ENCODE data around the gene OR10V1. TPM values are rescaled to one million over a fixed set of nuclear protein-coding genes. Genes with fewer than 3 reads are reported as not detected.

OR10V1 gene
- total RNA-seq, 4 donors from 2014 or later = not detected

DNA sequence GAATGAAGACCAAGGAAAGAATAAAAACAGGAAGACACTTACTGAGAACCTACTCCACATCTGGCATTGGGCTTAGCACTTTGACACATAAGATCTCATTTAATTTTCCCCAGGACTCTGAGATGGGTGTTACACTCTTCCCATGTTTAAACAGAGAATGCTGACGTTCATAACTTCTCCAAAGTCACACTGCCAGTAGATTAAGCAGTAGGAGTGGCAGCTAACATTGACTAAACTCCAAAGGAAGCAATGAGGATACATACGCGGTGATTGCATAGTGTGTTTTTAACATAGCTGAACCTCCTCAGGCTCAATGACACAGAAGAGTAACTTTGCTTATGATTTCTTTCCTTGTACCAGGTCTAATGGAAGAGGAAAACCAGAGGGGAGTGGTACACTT lies 14.5 kb upstream of the OR10V1 start:
- TF ChIP-seq POLR2A (IDR thresholded peaks at IDR 0.05) (no peak), CTCF (IDR thresholded peaks at IDR 0.05) (no peak), POLR2AphosphoS5 (IDR thresholded peaks at IDR 0.05) (no peak)
- ATAC-seq = no peak
- 75 to 100% methylated on average over 1 to 3 of the region's 3 CpGs for WGBS, 2 donors (ENCODE audit: low coverage in 1 of 2)
- Histone ChIP-seq H3K27me3 (no peaks in the 10 kb centered on the region), H3K36me3 (no peaks in the 10 kb centered on the region), H3K27ac (no peak overlapping the region), H3K4me1 (no peaks in the 10 kb centered on the region), H3K9me3 (no peaks in the 10 kb centered on the region), H3K4me3 (no peak overlapping the region)

GRCh38 chr11:59727426-59727825 lies 13.8 kb upstream of the OR10V1 start:
- 64 to 100% methylated on average over 1 of the region's 1 CpG for WGBS, 2 donors (ENCODE audit: low coverage in 1 of 2)
- H3K27ac ChIP-seq = no peak overlapping the region
- H3K9me3 ChIP-seq = no peaks in the 10 kb centered on the region
- H3K36me3 ChIP-seq = no peaks in the 10 kb centered on the region
- no peaks in the 10 kb centered on the region for H3K27me3 ChIP-seq
- no peak for ATAC-seq
- no peaks in the 10 kb centered on the region for H3K4me1 ChIP-seq
- no peak overlapping the region for H3K4me3 ChIP-seq
- no peak for TF ChIP-seq EP300 (IDR thresholded peaks at IDR 0.05)
- TF ChIP-seq CTCF (IDR thresholded peaks at IDR 0.05) = no peak

DNA sequence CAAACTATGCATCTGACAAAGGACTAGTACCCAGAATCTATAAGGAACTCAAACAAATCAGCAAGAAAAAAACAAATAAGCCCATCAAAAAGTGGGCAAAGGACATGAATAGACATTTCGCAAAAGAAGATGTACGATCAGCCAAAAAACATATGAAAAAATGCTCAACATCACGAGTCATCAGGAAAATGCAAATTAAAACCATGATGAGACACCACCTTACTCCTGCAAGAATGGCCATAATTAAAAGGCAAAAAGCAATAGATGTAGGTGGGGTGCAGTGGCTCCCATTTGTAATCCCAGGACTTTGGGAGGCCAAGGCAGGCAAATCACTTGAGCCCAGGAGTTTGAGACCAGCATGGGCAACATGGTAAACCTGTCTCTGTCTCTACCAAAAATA lies 10.4 kb upstream of the OR10V1 start:
- Histone ChIP-seq H3K9me3 (no peaks in the 10 kb centered on the region), H3K27ac (no peak overlapping the region), H3K4me3 (no peak overlapping the region), H3K36me3 (no peaks in the 10 kb centered on the region), H3K27me3 (peaks cover 8% of the 10 kb centered on the region), H3K4me1 (no peaks in the 10 kb centered on the region)
- ATAC-seq = no peak
- 77 to 82% methylated on average over 2 to 3 of the region's 3 CpGs for WGBS, 2 donors (ENCODE audit: low coverage in 1 of 2)
- TF ChIP-seq EP300 (IDR thresholded peaks at IDR 0.05) (no peak), POLR2A (IDR thresholded peaks at IDR 0.05) (no peak), POLR2AphosphoS5 (IDR thresholded peaks at IDR 0.05) (no peak), CTCF (IDR thresholded peaks at IDR 0.05) (no peak)

- H3K27ac ChIP-seq = no peak overlapping the region
- no peaks in the 10 kb centered on the region for H3K36me3 ChIP-seq
- WGBS, 2 donors (ENCODE audit: low coverage in 1 of 2) = 36 to 76% methylated on average over 2 of the region's 2 CpGs
- TF ChIP-seq EP300 (IDR thresholded peaks at IDR 0.05) (no peak), POLR2A (IDR thresholded peaks at IDR 0.05) (no peak), CTCF (IDR thresholded peaks at IDR 0.05) (no peak), POLR2AphosphoS5 (IDR thresholded peaks at IDR 0.05) (no peak)
- no peaks in the 10 kb centered on the region for H3K9me3 ChIP-seq
- H3K27me3 ChIP-seq = peaks cover 13% of the 10 kb centered on the region
- ATAC-seq = no peak
- H3K4me1 ChIP-seq = no peaks in the 10 kb centered on the region
- H3K4me3 ChIP-seq = no peak overlapping the region
These were observed 5.9 kb upstream of the OR10V1 start for GRCh38 chr11:59719556-59719955.

- no peak overlapping the region for H3K27ac ChIP-seq
- TF ChIP-seq POLR2AphosphoS5 (IDR thresholded peaks at IDR 0.05) (no peak), CTCF (IDR thresholded peaks at IDR 0.05) (no peak), POLR2A (IDR thresholded peaks at IDR 0.05) (no peak)
- H3K36me3 ChIP-seq = no peaks in the 10 kb centered on the region
- 63 to 92% methylated on average over 3 of the region's 3 CpGs for WGBS, 2 donors (ENCODE audit: low coverage in 1 of 2)
- H3K4me1 ChIP-seq = no peaks in the 10 kb centered on the region
- H3K27me3 ChIP-seq = peaks cover 9% of the 10 kb centered on the region
- no peak for ATAC-seq
- no peak overlapping the region for H3K4me3 ChIP-seq
- no peaks in the 10 kb centered on the region for H3K9me3 ChIP-seq
These were observed 2.4 kb upstream of the OR10V1 start for GRCh38 chr11:59716051-59716450.

All from gastroesophageal sphincter (tissue), 4 donors.